VCaP (cell line): ENCODE results near the gene APLF.

Experiments used
- H3K27ac ChIP-seq: fragments of 450-650 bp; 2 replicates; pipeline ENCODE4 v1.5.1; 2017
- TF ChIP-seq, protein P1 (sequence below): fragments of 450-650 bp; conservative IDR thresholded peaks from 2 replicates; pipeline ENCODE4 v1.5.1; 2017; ENCODE audit warnings: mild to moderate bottlenecking, moderate library complexity

The APLF gene

DNA sequence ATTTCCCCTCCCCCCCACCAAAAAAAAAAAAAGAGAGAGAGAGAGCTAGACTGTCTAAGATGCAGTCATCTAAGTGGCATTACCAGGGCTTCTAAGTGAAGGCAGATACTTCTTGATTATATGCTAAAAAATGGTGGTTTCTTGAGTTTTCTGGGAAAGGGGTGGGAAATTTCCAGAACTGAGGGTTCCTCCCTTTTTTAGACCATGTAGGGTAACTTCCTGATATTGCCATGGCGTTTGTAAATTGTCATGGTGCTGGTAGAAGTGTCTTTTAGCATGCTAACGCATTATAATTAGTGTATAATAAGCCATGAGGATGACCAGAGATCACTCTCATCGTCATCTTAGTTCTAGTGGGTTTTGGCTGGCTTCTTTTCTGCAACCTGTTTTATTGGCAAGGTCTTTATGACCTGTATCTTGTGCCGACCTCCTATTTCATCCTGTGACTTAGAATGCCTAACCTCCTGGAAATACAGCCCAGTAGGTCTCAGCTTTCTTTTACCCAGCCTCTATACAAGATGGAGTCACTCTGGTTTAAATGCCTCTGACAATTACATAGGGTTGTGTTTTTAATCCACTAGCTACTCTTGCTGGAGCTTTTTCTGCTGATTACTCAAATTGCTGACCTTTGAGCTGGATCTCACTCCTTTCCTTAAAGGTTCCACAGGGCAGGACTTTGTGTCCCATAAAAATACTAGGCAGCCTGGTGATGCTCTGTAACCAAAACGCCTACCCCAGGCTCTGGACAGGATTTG is 145.6 kb downstream of the APLF start:
- TF ChIP-seq, protein P1, sequence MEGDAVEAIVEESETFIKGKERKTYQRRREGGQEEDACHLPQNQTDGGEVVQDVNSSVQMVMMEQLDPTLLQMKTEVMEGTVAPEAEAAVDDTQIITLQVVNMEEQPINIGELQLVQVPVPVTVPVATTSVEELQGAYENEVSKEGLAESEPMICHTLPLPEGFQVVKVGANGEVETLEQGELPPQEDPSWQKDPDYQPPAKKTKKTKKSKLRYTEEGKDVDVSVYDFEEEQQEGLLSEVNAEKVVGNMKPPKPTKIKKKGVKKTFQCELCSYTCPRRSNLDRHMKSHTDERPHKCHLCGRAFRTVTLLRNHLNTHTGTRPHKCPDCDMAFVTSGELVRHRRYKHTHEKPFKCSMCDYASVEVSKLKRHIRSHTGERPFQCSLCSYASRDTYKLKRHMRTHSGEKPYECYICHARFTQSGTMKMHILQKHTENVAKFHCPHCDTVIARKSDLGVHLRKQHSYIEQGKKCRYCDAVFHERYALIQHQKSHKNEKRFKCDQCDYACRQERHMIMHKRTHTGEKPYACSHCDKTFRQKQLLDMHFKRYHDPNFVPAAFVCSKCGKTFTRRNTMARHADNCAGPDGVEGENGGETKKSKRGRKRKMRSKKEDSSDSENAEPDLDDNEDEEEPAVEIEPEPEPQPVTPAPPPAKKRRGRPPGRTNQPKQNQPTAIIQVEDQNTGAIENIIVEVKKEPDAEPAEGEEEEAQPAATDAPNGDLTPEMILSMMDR: no peak

DNA sequence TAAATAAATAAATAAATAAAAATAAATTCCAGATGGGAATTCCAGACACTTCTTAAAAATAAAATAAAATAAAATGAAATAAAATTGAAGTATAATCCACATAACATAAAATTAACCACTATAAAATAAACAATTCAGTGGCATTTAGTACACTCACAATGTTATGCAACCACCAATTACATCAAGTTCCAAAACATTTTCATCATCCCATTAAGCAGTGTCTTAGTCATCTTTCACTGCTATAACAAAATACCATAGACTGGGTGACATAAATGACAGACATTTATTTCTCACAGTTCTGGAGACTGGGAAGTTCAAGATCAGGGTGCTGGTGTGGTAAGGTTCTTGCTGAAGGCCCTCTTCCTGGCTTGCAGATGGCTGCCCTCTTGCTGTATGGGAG is 153.4 kb downstream of the APLF start:
- TF ChIP-seq, protein P1: no peak
- no peak overlapping the region for H3K27ac ChIP-seq

More for the DNA sequence above, 145.6 kb downstream of the APLF start:
- H3K27ac ChIP-seq: no peak overlapping the region

DNA sequence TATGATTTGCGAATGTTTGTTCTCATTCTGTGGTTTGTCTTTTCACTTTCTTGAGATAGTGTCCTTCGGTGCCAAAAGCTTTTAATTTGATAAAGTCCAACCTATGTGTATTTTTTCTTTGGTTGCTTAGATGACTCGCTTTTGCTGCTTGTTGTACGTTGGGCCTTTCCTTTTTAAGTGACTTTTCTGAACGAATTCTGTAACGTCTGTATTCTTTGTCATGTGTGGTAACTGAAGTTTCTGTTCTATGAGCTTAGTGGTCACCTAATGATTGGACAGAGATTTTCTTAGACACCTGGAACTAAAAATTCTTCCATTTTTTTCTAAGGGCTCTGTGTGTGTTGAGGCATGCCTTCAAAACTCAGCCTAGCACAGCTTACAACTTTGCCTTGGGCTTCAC is 156.4 kb downstream of the APLF start:
- no peak overlapping the region for H3K27ac ChIP-seq
- TF ChIP-seq, protein P1: no peak

DNA sequence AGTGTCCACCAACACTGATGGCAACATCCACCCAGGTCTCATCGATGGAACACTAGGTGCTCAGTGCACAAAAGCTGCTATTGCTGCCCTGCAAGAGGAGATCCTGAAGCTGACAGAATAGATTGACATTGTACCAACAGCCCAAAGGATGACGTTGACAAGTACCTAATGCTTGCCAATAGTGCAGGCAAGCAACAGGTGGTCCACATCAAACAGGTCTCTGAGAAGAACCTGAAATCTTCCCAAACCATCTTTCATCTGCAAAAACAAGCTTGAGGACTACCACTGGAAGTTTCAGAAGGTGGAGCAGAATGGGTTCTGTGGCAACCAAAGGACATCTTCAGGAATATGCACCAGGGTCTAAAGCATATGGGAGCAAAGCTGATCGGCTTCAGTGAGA is 160.2 kb downstream of the APLF start:
- H3K27ac ChIP-seq: no peak overlapping the region
- TF ChIP-seq, protein P1: no peak
